Ovary (tissue), 3 donors: ENCODE measurements around the gene CAMSAP1.

ENCODE experiments used
- CTCF ChIP-seq, 3 donors: fragments of 450-650 bp in 2 of 3; fragments of 200-600 bp in 1 of 3; IDR thresholded peaks; one replicate each; pipeline versions ENCODE4 v1.5.1 to v1.8.0; 2016 to 2022; ENCODE audit warnings: antibody characterized with exemption in 3 of 3, mild to moderate bottlenecking in 1 of 3
- EP300 ChIP-seq: sonication (generic); formaldehyde crosslinking; IDR thresholded peaks from one replicate; pipeline ENCODE4 v1.6.1; 2017; ENCODE audit warnings: antibody characterized with exemption
- donor health status: DM: no; HTN: no; CAD: no.

GRCh38 chr9:135776893-135777622, 130.3 kb downstream of the CAMSAP1 start:
- TF ChIP-seq CTCF (IDR thresholded peaks at IDR 0.05) (no peak), EP300 (no peak)
